ENCODE data around the gene FLNB.

FLNB gene

DNA sequence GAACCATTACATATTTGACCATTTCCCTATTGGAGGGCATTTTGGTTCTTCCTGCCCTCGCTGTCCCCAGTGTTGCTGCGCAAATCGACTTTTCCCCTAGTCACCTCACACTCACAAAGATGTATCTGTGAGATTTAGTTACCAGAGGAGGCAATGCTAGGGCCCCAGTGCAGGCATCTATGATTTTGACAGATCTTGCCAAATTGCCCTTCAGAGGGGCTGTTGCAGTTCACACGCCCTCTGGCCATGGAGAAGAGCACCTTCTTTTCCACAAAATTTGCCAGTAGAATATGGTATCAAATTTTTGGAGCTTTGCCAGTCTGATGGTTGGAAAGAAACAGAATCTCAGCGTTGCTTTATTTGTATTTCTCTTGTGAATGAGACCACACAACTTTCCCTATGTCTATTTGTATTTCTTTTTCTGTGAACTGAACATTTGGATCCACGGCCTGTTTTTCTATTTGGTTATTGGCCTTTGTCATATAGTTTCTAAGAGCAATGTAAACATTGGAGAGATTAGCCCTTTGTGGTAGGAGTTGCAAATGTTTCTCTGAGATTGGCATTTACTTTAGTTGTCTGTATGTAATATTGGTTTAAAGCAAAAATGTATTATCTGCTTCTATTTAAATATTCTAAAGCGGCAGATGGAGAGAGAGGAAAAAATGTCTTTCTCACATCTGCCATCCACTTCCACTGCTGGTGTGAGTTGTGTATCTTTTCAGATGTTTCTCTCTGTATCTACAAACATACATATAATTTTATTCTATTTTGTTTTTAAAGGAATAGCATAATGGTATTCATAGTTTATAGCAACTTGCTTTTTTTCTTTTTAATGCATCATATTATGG is 136.5 kb downstream of the FLNB start:
- TF ChIP-seq PRDM6 (tag by site-specific recombination; IDR thresholded peaks at IDR 0.05), result no peak
- TF ChIP-seq ZNF366 (tag by site-specific recombination; conservative IDR thresholded peaks at IDR 0.05), result no peak
- no peak for TF ChIP-seq TRIM28 (IDR thresholded peaks at IDR 0.05; ENCODE audit: borderline replicate concordance, low read length)
- no peak for TF ChIP-seq ZBTB21 (tag by site-specific recombination; IDR thresholded peaks at IDR 0.05)
- TF ChIP-seq ZNF747 (tag by site-specific recombination; IDR thresholded peaks at IDR 0.05), result no peak
- no peak for TF ChIP-seq ZNF426 (tag by site-specific recombination; IDR thresholded peaks at IDR 0.05)
- TF ChIP-seq ZNF830 (tag by site-specific recombination; IDR thresholded peaks at IDR 0.05; ENCODE audit: low read depth), result no peak
- ChIA-PET CTCF (interaction anchor here (0.8 kb wide), 1 partner anchor 18 kb away, joined by 3 read pairs; no protein-coding TSS in a partner anchor), POLR2A (no interaction called here)
- Histone ChIP-seq H3K27ac (ENCODE audit: extremely low read depth, low read depth, low read length) (no peak overlapping the region), H3K4me3 (ENCODE audit: low read depth, low read length) (no peak overlapping the region), H3K4me1 (ENCODE audit: control insufficient read depth, insufficient read depth, low read length) (no peaks in the 10 kb centered on the region), H3K36me3 (ENCODE audit: control insufficient read depth in 2 of 2, insufficient read depth in 1 of 2, low read length in 2 of 2) (peaks cover 0 to 85% of the 10 kb centered on the region in 2 experiments; a peak in 1 of 3 replicates), H3K9me3 (ENCODE audit: control insufficient read depth, insufficient read depth, low read depth, low read length) (no peaks in the 10 kb centered on the region)

DNA sequence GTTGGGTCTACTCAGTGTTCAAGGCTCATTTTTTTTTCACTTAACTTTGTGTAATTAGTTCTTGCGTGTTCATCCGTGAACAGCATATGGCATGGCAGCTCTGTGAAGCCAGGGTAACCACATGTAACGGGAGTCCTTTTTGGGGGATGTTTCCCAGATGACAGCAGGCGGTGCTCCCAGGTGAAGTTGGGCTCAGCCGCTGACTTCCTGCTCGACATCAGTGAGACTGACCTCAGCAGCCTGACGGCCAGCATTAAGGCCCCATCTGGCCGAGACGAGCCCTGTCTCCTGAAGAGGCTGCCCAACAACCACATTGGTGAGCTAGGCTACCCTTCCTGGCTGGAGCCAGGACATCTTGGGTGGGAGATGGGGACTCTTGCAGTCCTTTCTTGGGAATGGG is 139.8 kb downstream of the FLNB start:
- Histone ChIP-seq H3K36me3 (ENCODE audit: control insufficient read depth in 2 of 2, insufficient read depth in 1 of 2, low read length in 2 of 2) (peaks cover 0 to 89% of the 10 kb centered on the region in 2 experiments; a peak in 1 of 3 replicates), H3K9me3 (ENCODE audit: control insufficient read depth, insufficient read depth, low read depth, low read length) (no peaks in the 10 kb centered on the region), H3K4me1 (ENCODE audit: control insufficient read depth, insufficient read depth, low read length) (no peaks in the 10 kb centered on the region), H3K4me3 (ENCODE audit: low read depth, low read length) (no peak overlapping the region), H3K27ac (ENCODE audit: extremely low read depth, low read depth, low read length) (no peak overlapping the region)
- CTCF ChIA-PET, result no interaction called here
- POLR2A ChIA-PET, result no interaction called here
- no peak for TF ChIP-seq ZNF121 (tag by site-specific recombination; IDR thresholded peaks at IDR 0.05)
- no peak for TF ChIP-seq ZNF777 (tag by site-specific recombination; IDR thresholded peaks at IDR 0.05; ENCODE audit: borderline replicate concordance)
- TF ChIP-seq ZSCAN23 (tag by site-specific recombination; IDR thresholded peaks at IDR 0.05), result no peak
- no peak for TF ChIP-seq ZFP37 (tag by site-specific recombination; IDR thresholded peaks at IDR 0.05)
- TF ChIP-seq ZNF837 (tag by site-specific recombination; IDR thresholded peaks at IDR 0.05), result no peak
- no peak for TF ChIP-seq ZIC2 (tag by site-specific recombination; IDR thresholded peaks at IDR 0.05)
- TF ChIP-seq ZFHX2 (tag by site-specific recombination; conservative IDR thresholded peaks at IDR 0.05), result no peak

DNA sequence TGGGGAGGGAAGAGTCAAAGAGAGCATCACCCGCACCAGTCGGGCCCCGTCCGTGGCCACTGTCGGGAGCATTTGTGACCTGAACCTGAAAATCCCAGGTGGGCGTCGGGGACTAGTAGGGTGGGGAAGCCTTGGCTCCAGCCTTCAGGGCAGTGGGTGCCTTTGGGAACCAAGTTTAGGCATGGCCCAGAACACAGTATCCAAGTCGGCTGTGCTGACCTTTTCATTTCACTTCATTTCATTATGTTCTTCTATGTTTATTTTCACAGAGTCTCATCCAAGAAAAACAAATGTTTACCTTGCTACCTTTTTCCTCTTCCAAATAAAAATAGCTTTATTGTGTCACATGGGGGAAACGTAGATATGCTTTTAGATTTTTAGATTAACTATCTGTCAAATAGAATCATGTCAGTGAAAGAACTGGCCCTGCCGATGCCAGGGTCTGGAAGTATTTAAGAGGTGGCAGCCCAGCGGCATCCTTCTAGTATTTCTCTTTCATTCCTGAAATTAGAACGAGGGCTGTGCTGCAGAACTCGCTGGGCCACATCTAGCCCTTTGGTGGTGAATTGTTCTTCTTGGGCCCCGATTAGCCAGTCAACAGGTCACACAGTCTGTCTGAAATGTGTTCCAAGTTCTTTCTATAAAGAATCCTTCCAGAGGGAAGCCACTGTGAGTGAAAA is 142.0 kb downstream of the FLNB start:
- Histone ChIP-seq H3K27ac (ENCODE audit: extremely low read depth, low read depth, low read length) (no peak overlapping the region), H3K36me3 (ENCODE audit: control insufficient read depth in 2 of 2, insufficient read depth in 1 of 2, low read length in 2 of 2) (peaks cover 0 to 92% of the 10 kb centered on the region in 2 experiments; a peak in 1 of 3 replicates)
- TF ChIP-seq ZBTB1 (tag by site-specific recombination; IDR thresholded peaks at IDR 0.05) (no peak), ZNF324 (tag by site-specific recombination; IDR thresholded peaks at IDR 0.05) (no peak), ZNF202 (tag by site-specific recombination; IDR thresholded peaks at IDR 0.05; ENCODE audit: borderline replicate concordance) (no peak), KLF9 (tag by site-specific recombination; IDR thresholded peaks at IDR 0.05; ENCODE audit: low read depth) (no peak), OSR2 (tag by site-specific recombination; IDR thresholded peaks at IDR 0.05) (no peak), ZNF366 (tag by site-specific recombination; conservative IDR thresholded peaks at IDR 0.05) (no peak), KLF16 (tag by site-specific recombination; IDR thresholded peaks at IDR 0.05) (no peak), ZBTB17 (tag by site-specific recombination; IDR thresholded peaks at IDR 0.05) (no peak)
- TF ChIP-seq, protein P1, sequence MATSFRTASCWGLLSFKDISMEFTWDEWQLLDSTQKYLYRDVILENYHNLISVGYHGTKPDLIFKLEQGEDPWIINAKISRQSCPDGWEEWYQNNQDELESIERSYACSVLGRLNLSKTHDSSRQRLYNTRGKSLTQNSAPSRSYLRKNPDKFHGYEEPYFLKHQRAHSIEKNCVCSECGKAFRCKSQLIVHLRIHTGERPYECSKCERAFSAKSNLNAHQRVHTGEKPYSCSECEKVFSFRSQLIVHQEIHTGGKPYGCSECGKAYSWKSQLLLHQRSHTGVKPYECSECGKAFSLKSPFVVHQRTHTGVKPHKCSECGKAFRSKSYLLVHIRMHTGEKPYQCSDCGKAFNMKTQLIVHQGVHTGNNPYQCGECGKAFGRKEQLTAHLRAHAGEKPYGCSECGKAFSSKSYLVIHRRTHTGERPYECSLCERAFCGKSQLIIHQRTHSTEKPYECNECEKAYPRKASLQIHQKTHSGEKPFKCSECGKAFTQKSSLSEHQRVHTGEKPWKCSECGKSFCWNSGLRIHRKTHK (tag by site-specific recombination; IDR thresholded peaks at IDR 0.05), result no peak
- TF ChIP-seq, protein P2, sequence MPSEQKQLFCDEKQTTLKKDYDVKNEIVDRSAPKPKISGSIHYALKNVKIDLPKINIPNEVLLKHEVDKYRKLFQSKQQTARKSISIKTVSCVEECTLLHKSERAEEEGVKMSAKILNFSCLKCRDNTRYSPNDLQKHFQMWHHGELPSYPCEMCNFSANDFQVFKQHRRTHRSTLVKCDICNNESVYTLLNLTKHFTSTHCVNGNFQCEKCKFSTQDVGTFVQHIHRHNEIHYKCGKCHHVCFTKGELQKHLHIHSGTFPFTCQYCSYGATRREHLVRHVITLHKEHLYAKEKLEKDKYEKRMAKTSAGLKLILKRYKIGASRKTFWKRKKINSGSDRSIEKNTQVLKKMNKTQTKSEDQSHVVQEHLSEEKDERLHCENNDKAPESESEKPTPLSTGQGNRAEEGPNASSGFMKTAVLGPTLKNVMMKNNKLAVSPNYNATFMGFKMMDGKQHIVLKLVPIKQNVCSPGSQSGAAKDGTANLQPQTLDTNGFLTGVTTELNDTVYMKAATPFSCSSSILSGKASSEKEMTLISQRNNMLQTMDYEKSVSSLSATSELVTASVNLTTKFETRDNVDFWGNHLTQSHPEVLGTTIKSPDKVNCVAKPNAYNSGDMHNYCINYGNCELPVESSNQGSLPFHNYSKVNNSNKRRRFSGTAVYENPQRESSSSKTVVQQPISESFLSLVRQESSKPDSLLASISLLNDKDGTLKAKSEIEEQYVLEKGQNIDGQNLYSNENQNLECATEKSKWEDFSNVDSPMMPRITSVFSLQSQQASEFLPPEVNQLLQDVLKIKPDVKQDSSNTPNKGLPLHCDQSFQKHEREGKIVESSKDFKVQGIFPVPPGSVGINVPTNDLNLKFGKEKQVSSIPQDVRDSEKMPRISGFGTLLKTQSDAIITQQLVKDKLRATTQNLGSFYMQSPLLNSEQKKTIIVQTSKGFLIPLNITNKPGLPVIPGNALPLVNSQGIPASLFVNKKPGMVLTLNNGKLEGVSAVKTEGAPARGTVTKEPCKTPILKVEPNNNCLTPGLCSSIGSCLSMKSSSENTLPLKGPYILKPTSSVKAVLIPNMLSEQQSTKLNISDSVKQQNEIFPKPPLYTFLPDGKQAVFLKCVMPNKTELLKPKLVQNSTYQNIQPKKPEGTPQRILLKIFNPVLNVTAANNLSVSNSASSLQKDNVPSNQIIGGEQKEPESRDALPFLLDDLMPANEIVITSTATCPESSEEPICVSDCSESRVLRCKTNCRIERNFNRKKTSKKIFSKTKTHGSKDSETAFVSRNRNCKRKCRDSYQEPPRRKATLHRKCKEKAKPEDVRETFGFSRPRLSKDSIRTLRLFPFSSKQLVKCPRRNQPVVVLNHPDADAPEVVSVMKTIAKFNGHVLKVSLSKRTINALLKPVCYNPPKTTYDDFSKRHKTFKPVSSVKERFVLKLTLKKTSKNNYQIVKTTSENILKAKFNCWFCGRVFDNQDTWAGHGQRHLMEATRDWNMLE (tag by site-specific recombination; conservative IDR thresholded peaks at IDR 0.05; ENCODE audit: low read depth), result no peak

More for the DNA sequence above, 142.0 kb downstream of the FLNB start:
- CTCF ChIA-PET, result no interaction called here
- Histone ChIP-seq H3K4me3 (ENCODE audit: low read depth, low read length) (no peak overlapping the region), H3K9me3 (ENCODE audit: control insufficient read depth, insufficient read depth, low read depth, low read length) (no peaks in the 10 kb centered on the region), H3K4me1 (ENCODE audit: control insufficient read depth, insufficient read depth, low read length) (no peaks in the 10 kb centered on the region)
- POLR2A ChIA-PET, result no interaction called here

All from HEK293 (cell line).